Measurements from ENCODE around the gene TSPAN10. TPM values are rescaled to one million over a fixed set of nuclear protein-coding genes. Genes with fewer than 3 reads are reported as not detected.

TSPAN10 gene
- total and polyA plus RNA-seq, 9 of the 15 experiments (the other 6 are each of a cell fraction or from before 2014, with no cell fraction given), result 0.05 to 0.31 (median 0.13) TPM; not detected in 1

DNA sequence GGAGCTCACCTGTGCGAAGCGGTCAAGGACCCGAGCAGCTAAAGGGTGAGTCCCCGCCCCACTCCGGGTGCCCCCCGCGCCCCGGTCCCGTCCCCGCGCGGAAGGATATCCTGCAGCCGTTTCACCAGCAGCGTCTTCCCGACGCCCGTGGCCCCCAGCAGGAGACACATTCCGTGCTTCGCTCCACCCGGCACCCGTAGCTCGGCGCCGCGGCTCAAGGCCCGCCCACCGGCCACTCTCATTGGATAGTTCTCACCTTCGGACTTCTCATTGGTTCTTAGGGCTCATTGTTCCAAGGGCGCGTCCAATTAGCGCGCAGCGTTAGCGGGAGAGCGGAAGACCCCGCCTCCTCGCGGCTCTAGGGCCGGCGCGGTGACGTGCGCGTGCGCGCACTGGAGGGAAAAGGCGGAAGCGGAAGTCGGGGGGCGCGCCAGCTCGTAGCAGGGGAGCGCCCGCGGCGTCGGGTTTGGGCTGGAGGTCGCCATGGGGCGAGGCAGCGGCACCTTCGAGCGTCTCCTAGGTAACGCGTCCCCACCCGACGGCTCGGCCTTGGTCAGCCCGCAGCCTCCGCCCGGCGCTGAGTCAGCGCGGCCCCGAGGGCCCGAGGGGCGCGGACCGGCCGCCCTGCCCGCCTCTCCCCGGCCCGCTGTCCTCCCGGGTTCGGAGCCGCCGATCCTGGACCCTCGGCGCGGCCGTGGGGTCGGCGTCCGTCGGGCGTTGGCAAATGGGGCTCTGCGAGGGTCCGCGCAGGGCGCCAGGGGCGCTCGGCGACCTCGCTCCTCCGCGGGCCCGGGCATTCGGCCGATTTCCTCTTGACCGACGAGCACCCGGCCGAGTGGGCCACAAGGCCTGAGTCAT lies 46.8 kb downstream of the TSPAN10 start, which contains the start of the genes ARL16 and HGS (continued):
- TF ChIP-seq, protein P1, sequence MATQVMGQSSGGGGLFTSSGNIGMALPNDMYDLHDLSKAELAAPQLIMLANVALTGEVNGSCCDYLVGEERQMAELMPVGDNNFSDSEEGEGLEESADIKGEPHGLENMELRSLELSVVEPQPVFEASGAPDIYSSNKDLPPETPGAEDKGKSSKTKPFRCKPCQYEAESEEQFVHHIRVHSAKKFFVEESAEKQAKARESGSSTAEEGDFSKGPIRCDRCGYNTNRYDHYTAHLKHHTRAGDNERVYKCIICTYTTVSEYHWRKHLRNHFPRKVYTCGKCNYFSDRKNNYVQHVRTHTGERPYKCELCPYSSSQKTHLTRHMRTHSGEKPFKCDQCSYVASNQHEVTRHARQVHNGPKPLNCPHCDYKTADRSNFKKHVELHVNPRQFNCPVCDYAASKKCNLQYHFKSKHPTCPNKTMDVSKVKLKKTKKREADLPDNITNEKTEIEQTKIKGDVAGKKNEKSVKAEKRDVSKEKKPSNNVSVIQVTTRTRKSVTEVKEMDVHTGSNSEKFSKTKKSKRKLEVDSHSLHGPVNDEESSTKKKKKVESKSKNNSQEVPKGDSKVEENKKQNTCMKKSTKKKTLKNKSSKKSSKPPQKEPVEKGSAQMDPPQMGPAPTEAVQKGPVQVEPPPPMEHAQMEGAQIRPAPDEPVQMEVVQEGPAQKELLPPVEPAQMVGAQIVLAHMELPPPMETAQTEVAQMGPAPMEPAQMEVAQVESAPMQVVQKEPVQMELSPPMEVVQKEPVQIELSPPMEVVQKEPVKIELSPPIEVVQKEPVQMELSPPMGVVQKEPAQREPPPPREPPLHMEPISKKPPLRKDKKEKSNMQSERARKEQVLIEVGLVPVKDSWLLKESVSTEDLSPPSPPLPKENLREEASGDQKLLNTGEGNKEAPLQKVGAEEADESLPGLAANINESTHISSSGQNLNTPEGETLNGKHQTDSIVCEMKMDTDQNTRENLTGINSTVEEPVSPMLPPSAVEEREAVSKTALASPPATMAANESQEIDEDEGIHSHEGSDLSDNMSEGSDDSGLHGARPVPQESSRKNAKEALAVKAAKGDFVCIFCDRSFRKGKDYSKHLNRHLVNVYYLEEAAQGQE (IDR thresholded peaks at IDR 0.05; ENCODE audit: borderline replicate concordance), result no peak
- TF ChIP-seq, protein P1 (CRISPR knock-in tag; IDR thresholded peaks at IDR 0.05; ENCODE audit: low read depth), result peak; percentile 72; the same call in 1 of the 2 replicates
- peak; percentile 26; the same call in 1 of the 2 replicates for TF ChIP-seq ZNF431 (CRISPR knock-in tag; IDR thresholded peaks at IDR 0.05)
- TF ChIP-seq KLF10 (CRISPR knock-in tag; IDR thresholded peaks at IDR 0.05), result no peak
- TF ChIP-seq CBFA2T3 (IDR thresholded peaks at IDR 0.05), result no peak
- no peak for TF ChIP-seq GTF2F1 (IDR thresholded peaks at IDR 0.05; ENCODE audit: low read depth, low read length)
- no peak for TF ChIP-seq ESRRB (CRISPR knock-in tag; IDR thresholded peaks at IDR 0.05; ENCODE audit: borderline replicate concordance)
- TF ChIP-seq, protein P2, sequence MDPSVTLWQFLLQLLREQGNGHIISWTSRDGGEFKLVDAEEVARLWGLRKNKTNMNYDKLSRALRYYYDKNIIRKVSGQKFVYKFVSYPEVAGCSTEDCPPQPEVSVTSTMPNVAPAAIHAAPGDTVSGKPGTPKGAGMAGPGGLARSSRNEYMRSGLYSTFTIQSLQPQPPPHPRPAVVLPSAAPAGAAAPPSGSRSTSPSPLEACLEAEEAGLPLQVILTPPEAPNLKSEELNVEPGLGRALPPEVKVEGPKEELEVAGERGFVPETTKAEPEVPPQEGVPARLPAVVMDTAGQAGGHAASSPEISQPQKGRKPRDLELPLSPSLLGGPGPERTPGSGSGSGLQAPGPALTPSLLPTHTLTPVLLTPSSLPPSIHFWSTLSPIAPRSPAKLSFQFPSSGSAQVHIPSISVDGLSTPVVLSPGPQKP (CRISPR knock-in tag; IDR thresholded peaks at IDR 0.05), result no peak
- TF ChIP-seq U2AF1 (optimal IDR thresholded peaks at IDR 0.05; ENCODE audit: low read depth, low read length), result peak; percentile 59
- TF ChIP-seq, protein P3, sequence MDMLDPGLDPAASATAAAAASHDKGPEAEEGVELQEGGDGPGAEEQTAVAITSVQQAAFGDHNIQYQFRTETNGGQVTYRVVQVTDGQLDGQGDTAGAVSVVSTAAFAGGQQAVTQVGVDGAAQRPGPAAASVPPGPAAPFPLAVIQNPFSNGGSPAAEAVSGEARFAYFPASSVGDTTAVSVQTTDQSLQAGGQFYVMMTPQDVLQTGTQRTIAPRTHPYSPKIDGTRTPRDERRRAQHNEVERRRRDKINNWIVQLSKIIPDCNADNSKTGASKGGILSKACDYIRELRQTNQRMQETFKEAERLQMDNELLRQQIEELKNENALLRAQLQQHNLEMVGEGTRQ (CRISPR knock-in tag; IDR thresholded peaks at IDR 0.05), result no peak
- TF ChIP-seq, protein P4, sequence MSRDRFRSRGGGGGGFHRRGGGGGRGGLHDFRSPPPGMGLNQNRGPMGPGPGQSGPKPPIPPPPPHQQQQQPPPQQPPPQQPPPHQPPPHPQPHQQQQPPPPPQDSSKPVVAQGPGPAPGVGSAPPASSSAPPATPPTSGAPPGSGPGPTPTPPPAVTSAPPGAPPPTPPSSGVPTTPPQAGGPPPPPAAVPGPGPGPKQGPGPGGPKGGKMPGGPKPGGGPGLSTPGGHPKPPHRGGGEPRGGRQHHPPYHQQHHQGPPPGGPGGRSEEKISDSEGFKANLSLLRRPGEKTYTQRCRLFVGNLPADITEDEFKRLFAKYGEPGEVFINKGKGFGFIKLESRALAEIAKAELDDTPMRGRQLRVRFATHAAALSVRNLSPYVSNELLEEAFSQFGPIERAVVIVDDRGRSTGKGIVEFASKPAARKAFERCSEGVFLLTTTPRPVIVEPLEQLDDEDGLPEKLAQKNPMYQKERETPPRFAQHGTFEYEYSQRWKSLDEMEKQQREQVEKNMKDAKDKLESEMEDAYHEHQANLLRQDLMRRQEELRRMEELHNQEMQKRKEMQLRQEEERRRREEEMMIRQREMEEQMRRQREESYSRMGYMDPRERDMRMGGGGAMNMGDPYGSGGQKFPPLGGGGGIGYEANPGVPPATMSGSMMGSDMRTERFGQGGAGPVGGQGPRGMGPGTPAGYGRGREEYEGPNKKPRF (IDR thresholded peaks at IDR 0.05; ENCODE audit: low read depth, low read length), result no peak
- no peak for TF ChIP-seq HDAC6 (IDR thresholded peaks at IDR 0.05; ENCODE audit: low read depth, low read length)
- no peak for TF ChIP-seq ZNF75A (CRISPR knock-in tag; IDR thresholded peaks at IDR 0.05)
- no peak for TF ChIP-seq COPS2 (conservative IDR thresholded peaks at IDR 0.05)
- TF ChIP-seq CHD2 (IDR thresholded peaks at IDR 0.05; ENCODE audit: low read depth, low read length), result peak; percentile 90
